Natural killer cell (primary cell): ENCODE data around the gene CHN2. TPM values are rescaled to one million over a fixed set of nuclear protein-coding genes. Genes with fewer than 3 reads are reported as not detected.

Source experiments
- ATAC-seq, 3 donors: fragments of 150-1000 bp in 2 of 3; fragments of 200-7000 bp in 1 of 3; cut with Tn5 transposase; 1 replicate in 1 of 3; 2 replicates in 2 of 3; pipeline ENCODE4 v1.10.0; 2021; ENCODE audit warnings: mild to moderate bottlenecking in 2 of 3, moderate library complexity in 2 of 3
- DNase-seq, 2 donors: peaks; one replicate each; pipeline versions ENCODE4 v3.0.0 to v3.0.0-alpha.2; 2013 to 2021; ENCODE audit warnings: mixed read lengths in 1 of 2
- H3K27ac ChIP-seq: one replicate; pipeline ENCODE4 v1.5.1; 2013; ENCODE audit warnings: mild to moderate bottlenecking, low read length
- H3K27me3 ChIP-seq: one replicate; pipeline ENCODE4 v1.6.1; 2013; ENCODE audit warnings: low read length; ENCODE audit not compliant: control insufficient read depth, insufficient read depth
- H3K36me3 ChIP-seq: one replicate; pipeline ENCODE4 v1.6.1; 2013; ENCODE audit warnings: low read length; ENCODE audit not compliant: control insufficient read depth, insufficient read depth
- H3K4me1 ChIP-seq: one replicate; pipeline ENCODE4 v1.6.1; 2013; ENCODE audit warnings: low read length; ENCODE audit not compliant: control insufficient read depth, insufficient read depth
- H3K4me3 ChIP-seq: one replicate; pipeline ENCODE4 v1.5.1; 2013; ENCODE audit warnings: low read length
- H3K9me3 ChIP-seq: one replicate; pipeline ENCODE4 v1.6.1; 2013; ENCODE audit warnings: low read length; ENCODE audit not compliant: control insufficient read depth, insufficient read depth
- H3K27ac Mint-ChIP-seq, 2 donors: one replicate each; pipeline ENCODE4 v1.8.0; 2022; ENCODE audit warnings: mild to moderate bottlenecking in 2 of 2, mixed read lengths in 2 of 2, moderate library complexity in 1 of 2
- H3K27me3 Mint-ChIP-seq, 2 donors: one replicate each; pipeline ENCODE4 v1.8.0; 2022; ENCODE audit warnings: low read depth in 2 of 2, mixed read lengths in 2 of 2
- H3K36me3 Mint-ChIP-seq: one replicate; pipeline ENCODE4 v1.8.0; 2022; ENCODE audit warnings: mixed read lengths
- H3K4me1 Mint-ChIP-seq, 2 donors: one replicate each; pipeline ENCODE4 v1.8.0; 2022; ENCODE audit warnings: mixed read lengths in 2 of 2
- H3K4me3 Mint-ChIP-seq: one replicate; pipeline ENCODE4 v1.8.0; 2022; ENCODE audit warnings: mild to moderate bottlenecking, moderate library complexity, mixed read lengths
- H3K9me3 Mint-ChIP-seq, 2 donors: one replicate each; pipeline ENCODE4 v1.8.0; 2022; ENCODE audit warnings: mixed read lengths in 2 of 2
- CTCF ChIP-seq: fragments of 200-600 bp; IDR thresholded peaks from one replicate; pipeline ENCODE4 v1.8.0; 2022; ENCODE audit warnings: antibody characterized with exemption
- WGBS: methylation state at CpG from one replicate; pipeline ENCODE4 v1.1.7; 2013; ENCODE audit warnings: missing lambda C conversion rate; ENCODE audit not compliant: insufficient coverage; 5-methylcytosine and 5-hydroxymethylcytosine counted together
- intact Hi-C: fragments of 100-400 bp; cut with micrococcal nuclease; formaldehyde crosslinking; loops from one replicate; pipeline ENCODE4 v1.14.2; 2022
- total RNA-seq, 4 donors: library from RNA; stranded (reverse); fragments of 120-200 nt in 1 of 4; gene quantifications; one replicate each; pipeline versions ENCODE4 v1.2.3 to v1.2.4, GENCODE V29; 2013 to 2022

The CHN2 gene
- total RNA-seq, 3 donors from 2014 or later (not counting 1 experiment from before 2014, with no cell fraction given): 23.2 to 40.6 (median 30.2) TPM

- Histone ChIP-seq H3K4me1 (no peaks in the 10 kb centered on the region), H3K9me3 (no peaks in the 10 kb centered on the region), H3K4me3 (no peak overlapping the region), H3K36me3 (no peaks in the 10 kb centered on the region), H3K27ac (no peak overlapping the region), H3K27me3 (no peaks in the 10 kb centered on the region)
- intact Hi-C loops: no loop called here
- no peak for ATAC-seq
- no peak for TF ChIP-seq CTCF
- no peak overlapping the region for H3K27ac Mint-ChIP-seq
- H3K36me3 Mint-ChIP-seq: no peaks in the 10 kb centered on the region
- H3K4me1 Mint-ChIP-seq: no peaks in the 10 kb centered on the region
- 98% methylated on average over 4 of the region's 5 CpGs for WGBS
- no peaks in the 10 kb centered on the region for H3K9me3 Mint-ChIP-seq
- no peak overlapping the region for H3K4me3 Mint-ChIP-seq
- H3K27me3 Mint-ChIP-seq: no peaks in the 10 kb centered on the region
- DNase-seq: no peak
Measured at GRCh38 chr7:29467193-29467926, 272.8 kb downstream of the CHN2 start.

DNA sequence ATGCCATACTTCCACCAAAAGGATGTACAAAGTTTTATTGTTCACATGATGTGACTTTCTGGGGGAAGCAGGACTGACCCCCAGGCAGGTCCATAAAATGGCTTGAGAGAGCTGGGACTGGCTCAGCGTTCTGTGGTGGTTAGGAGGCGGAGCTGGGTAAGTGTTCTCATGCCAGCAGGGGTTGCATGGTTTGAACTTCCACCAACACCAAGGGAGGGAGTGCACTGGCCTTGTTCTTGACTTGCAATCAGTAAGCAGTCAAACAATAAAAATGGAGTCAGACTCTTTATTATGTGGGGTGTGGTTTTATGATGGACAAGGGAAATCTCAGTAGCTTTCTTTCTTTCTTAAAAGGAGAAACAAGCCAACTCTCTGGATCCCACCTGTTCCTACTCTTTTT, 273.6 kb downstream of the CHN2 start:
- no peak for TF ChIP-seq CTCF
- Mint-ChIP-seq H3K4me1 (no peaks in the 10 kb centered on the region), H3K27ac (no peak overlapping the region), H3K9me3 (no peaks in the 10 kb centered on the region), H3K36me3 (no peaks in the 10 kb centered on the region), H3K4me3 (no peak overlapping the region), H3K27me3 (no peaks in the 10 kb centered on the region)
- no peaks in the 10 kb centered on the region for H3K9me3 ChIP-seq
- H3K4me3 ChIP-seq: no peak overlapping the region
- no peak for DNase-seq
- no peak for ATAC-seq
- no peaks in the 10 kb centered on the region for H3K27me3 ChIP-seq
- H3K36me3 ChIP-seq: no peaks in the 10 kb centered on the region
- no peaks in the 10 kb centered on the region for H3K4me1 ChIP-seq
- intact Hi-C loops: no loop called here
- H3K27ac ChIP-seq: no peak overlapping the region
- 95% methylated on average over 2 of the region's 2 CpGs for WGBS

DNA sequence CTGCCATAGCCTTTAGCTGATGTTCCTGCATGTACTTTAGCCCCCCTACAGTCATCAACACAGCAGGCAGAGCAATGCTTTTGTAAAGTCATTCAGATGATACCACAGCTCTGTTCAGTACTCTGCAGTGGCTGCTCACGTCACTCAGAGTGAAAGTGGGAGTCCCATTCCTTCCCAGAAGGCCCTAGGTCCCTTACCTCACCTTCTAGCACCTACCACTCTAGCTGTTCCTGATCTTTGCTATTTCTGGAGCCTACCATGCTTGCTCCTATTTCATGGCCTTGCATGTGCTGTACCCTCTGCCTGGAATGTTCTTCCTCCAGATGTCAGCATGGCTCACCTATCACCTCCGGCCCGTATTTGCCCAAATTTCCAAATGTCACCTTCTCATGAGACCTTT, 274.7 kb downstream of the CHN2 start:
- intact Hi-C loops: no loop called here
- no peak overlapping the region for H3K4me3 Mint-ChIP-seq
- Histone ChIP-seq H3K27ac (no peak overlapping the region), H3K4me1 (no peaks in the 10 kb centered on the region), H3K4me3 (no peak overlapping the region), H3K36me3 (no peaks in the 10 kb centered on the region), H3K27me3 (no peaks in the 10 kb centered on the region), H3K9me3 (no peaks in the 10 kb centered on the region)
- no peaks in the 10 kb centered on the region for H3K9me3 Mint-ChIP-seq
- H3K27ac Mint-ChIP-seq: no peak overlapping the region
- H3K27me3 Mint-ChIP-seq: no peaks in the 10 kb centered on the region
- no peaks in the 10 kb centered on the region for H3K36me3 Mint-ChIP-seq
- no peak for ATAC-seq
- no peaks in the 10 kb centered on the region for H3K4me1 Mint-ChIP-seq
- WGBS: 90% methylated on average over 3 of the region's 3 CpGs
- TF ChIP-seq CTCF: no peak
- DNase-seq: no peak
